ENCODE data around the gene CD151.

DNA sequence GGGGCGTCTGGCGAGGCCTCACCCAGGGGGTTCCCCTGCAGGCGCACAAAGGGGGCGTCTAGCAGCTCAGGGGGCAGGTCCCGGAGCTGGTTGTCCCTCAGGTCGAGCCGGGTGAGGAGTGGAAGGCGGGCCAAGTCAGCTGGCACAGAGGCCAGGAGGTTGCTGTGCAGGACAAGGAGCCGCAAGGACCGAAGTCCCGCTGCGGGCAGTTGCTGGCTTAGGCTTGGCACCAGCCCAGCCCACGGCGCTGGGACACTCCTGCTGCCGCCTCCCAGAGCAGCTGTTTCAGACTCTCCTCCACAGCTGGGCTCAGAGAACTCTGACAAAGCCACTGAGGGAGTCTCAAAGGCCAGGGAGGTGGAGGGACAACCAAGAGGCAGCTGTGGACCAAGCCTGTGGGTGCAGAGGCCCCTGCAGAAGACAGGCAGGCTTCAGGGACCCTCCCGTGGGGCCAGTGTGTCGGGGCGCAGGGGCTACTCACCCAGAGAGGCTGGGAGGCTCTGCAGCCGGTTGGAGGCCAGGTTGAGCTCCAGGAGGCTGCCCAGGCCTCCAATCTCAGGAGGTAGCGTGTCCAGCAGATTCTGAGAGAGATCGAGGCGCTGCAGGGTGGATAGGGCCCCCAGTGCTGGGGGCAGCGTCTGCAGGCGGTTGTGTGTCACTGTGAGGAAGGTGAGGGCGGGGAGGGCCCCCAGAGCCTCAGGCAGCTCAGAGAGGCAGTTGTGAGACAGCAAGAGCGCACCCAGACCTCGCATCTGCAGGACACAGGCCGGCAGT, 29.9 kb upstream of the CD151 start:
- TF ChIP-seq EZH2 (IDR thresholded peaks at IDR 0.05; ENCODE audit: borderline replicate concordance): no peak
- TF ChIP-seq, protein P1, sequence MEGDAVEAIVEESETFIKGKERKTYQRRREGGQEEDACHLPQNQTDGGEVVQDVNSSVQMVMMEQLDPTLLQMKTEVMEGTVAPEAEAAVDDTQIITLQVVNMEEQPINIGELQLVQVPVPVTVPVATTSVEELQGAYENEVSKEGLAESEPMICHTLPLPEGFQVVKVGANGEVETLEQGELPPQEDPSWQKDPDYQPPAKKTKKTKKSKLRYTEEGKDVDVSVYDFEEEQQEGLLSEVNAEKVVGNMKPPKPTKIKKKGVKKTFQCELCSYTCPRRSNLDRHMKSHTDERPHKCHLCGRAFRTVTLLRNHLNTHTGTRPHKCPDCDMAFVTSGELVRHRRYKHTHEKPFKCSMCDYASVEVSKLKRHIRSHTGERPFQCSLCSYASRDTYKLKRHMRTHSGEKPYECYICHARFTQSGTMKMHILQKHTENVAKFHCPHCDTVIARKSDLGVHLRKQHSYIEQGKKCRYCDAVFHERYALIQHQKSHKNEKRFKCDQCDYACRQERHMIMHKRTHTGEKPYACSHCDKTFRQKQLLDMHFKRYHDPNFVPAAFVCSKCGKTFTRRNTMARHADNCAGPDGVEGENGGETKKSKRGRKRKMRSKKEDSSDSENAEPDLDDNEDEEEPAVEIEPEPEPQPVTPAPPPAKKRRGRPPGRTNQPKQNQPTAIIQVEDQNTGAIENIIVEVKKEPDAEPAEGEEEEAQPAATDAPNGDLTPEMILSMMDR (IDR thresholded peaks at IDR 0.05; ENCODE audit: poor library complexity): no peak
- no peak for TF ChIP-seq EZH2phosphoT487 (IDR thresholded peaks at IDR 0.05; ENCODE audit: low read depth, severe bottlenecking, unreplicated experiment)
